Erythroblast (primary cell): ENCODE data around the gene COL6A1.

Source experiments
- DNase-seq, 2 experiments: peaks; one replicate each; lab custom pipeline; 2025; lab: John Stamatoyannopoulos, UW
- GATA1 ChIP-seq: IDR thresholded peaks from 2 replicates; pipeline ENCODE4 v1.6.1; 2011; ENCODE audit warnings: low read depth, mild to moderate bottlenecking, control low read depth, low read length, moderate library complexity
- POLR2A ChIP-seq: IDR thresholded peaks from 2 replicates; pipeline ENCODE4 v1.6.1; 2011; ENCODE audit warnings: mild to moderate bottlenecking, low read length

COL6A1 gene

GRCh38 chr21:46012154-46012553, 30.6 kb downstream of the COL6A1 start:
- DNase-seq, result no peak
- TF ChIP-seq POLR2A (no peak), GATA1 (no peak)

DNA sequence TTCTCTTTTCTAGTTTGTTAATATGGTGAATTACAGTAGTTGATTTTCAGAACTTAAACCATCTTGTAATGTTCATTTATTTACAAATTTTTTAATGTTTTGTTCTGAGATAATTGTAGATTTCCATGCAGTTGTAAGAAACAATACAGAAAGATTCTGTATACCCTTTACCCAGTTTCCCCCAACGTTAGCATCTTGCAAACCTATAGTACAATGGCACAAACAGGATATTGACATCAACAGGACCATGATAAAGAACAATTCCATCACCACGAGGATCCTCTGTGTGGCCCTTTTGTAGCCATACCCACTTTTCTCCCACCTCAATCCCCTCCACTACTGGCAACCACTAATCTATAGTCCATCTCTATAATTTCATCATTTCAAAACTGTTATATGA, 33.3 kb downstream of the COL6A1 start:
- no peak for TF ChIP-seq GATA1
- no peak for TF ChIP-seq POLR2A
- DNase-seq, result no peak

DNA sequence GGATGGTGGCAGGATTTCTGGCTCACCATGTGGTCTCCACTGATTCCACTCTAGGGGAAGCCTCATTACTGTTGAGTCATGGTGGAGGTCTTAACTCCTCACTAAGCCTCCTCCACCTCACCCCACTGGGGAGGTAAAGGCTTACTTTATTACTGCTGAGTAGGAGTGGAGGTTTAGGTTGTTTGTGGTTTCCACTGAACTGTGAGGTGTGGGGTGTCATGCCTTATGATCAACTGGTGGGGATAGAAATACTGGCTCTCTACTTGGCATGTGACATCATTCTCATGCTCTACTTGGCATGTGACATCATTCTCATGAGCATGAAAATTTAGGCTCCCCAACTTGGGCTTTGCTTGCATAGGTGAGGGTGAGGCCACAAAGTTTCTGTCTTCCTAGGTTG, 35.6 kb downstream of the COL6A1 start:
- TF ChIP-seq GATA1, result no peak
- no peak for TF ChIP-seq POLR2A
- DNase-seq, result no peak

GRCh38 chr21:46017695-46018094, 36.1 kb downstream of the COL6A1 start:
- no peak for DNase-seq
- TF ChIP-seq GATA1 (no peak), POLR2A (no peak)

GRCh38 chr21:46018615-46019014, 37.0 kb downstream of the COL6A1 start:
- no peak for DNase-seq

GRCh38 chr21:46020581-46020980, 39.0 kb downstream of the COL6A1 start:
- no peak for DNase-seq
- TF ChIP-seq POLR2A, result no peak
- TF ChIP-seq GATA1, result no peak

More at GRCh38 chr21:46018615-46019014, 37.0 kb downstream of the COL6A1 start:
- TF ChIP-seq GATA1 (no peak), POLR2A (no peak)

DNA sequence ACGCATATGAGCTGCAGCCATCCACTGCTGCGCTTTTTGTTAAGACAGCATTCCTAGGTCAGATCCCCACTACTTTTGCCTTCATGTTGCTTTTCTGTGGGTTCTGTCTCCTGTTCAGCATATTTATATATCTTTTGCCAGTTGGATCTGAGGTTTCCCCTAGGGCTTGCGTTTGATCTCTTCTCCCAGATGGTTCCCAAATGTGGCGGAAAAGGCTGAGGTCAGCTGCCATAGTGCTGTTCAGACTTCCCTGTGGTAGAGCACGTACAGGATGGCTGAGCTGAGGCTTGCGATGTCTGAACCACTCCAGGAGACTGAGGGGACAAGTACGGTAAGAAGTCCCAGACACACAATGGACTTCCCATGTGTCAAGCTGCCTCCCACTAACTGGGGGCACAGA, 39.8 kb downstream of the COL6A1 start:
- DNase-seq, result no peak
- TF ChIP-seq POLR2A, result no peak
- no peak for TF ChIP-seq GATA1

DNA sequence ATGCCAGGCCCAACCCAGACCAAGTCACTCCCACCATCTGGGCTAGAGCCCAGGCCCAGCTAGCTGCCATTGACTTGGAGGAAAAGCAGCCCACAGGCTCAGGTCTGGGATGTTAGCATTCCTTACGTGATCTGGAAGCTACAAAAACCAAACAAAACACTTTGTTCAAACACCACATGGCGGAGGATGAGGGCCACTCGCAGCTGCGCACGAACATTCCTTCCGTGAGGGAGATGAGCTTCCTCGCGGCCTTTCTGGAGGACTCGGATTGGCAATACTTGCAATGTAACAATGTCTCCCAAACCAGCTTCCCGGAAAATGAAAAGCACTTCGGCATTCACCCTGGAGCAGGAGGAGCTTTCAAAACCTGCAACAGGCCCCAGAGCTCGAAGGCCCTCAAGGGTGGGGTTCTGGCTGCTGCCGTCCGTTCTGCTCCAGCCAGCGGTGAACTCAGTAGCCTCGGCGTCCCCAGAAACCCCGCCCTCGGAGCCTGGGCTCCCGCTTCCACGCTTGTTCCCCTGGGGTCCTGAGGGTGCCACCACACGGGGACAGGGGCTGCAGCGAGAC, 40.5 kb downstream of the COL6A1 start:
- no peak for TF ChIP-seq POLR2A
- no peak for TF ChIP-seq GATA1
- DNase-seq, result no peak

GRCh38 chr21:46022551-46023525, 41.3 kb downstream of the COL6A1 start:
- TF ChIP-seq POLR2A (no peak), GATA1 (no peak)

GRCh38 chr21:46023555-46023954, 42.0 kb downstream of the COL6A1 start:
- no peak for DNase-seq
- TF ChIP-seq GATA1 (no peak), POLR2A (no peak)

More at GRCh38 chr21:46022551-46023525, 41.3 kb downstream of the COL6A1 start:
- no peak for DNase-seq

DNA sequence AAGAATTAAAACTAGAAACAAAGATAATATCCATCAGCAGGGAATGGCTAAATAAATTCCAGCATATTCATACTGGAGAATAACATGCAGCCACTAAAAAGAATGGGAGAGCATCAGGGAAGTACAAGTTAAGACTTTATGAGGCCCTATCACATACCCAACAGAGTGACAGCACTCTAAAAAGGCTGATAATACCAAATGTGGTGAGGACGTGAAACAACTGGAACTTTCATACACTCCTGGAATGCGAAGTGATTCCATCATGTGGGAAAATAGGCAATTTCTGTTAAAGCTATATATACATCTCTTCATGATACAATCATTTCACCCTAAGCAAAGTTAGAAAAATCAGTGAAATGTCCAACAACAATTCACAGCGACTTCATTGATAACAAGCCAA, 42.6 kb downstream of the COL6A1 start:
- DNase-seq, result no peak
- TF ChIP-seq GATA1 (no peak), POLR2A (no peak)

DNA sequence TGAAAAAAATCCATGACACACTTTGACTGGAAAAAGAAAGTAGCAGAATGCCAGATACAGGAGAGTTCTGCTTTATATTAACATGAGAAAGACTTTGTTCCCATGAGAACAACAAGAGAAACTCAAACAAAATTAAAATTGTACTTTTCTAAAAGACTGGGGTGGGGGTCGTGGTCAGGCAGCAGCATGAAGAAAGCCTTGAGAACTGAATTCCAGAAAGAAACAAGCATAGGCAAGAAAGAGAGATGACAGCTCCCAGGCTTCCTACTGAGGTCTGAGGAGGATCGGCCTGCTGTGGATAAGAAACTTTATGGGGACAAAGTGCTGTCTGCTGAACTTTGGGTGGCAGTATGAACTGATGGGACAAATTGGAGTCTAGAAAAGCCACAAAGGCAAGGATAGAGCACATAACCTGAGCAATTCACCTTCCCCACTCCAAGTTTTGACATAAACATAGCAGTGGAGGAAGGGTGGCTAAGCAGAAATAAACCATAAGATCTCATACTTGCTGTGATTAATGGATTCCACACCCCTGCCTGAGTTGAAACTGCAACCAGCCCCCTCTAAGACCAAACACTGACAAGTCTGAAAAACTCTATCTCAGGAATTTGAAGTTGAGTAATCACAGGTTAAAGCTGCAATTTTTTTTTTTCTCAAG, 43.7 kb downstream of the COL6A1 start:
- no peak for TF ChIP-seq GATA1
- TF ChIP-seq POLR2A, result no peak
- no peak for DNase-seq

- no peak for DNase-seq
- TF ChIP-seq POLR2A (no peak), GATA1 (no peak)
Measured at GRCh38 chr21:46027851-46028493, 46.4 kb downstream of the COL6A1 start.
